Breast epithelium (tissue), 3 donors: ENCODE results near the gene LASP1NB.

ENCODE experiments used
- POLR2A ChIP-seq: fragments of 450-650 bp; IDR thresholded peaks from one replicate; pipeline ENCODE4 v1.6.1; 2016; ENCODE audit warnings: antibody characterized with exemption, mild to moderate bottlenecking, moderate library complexity
- TF ChIP-seq, protein P1 (sequence below), 3 donors: fragments of 450-650 bp; IDR thresholded peaks; one replicate each; pipeline ENCODE4 v1.5.1; 2016 to 2017; ENCODE audit warnings: antibody characterized with exemption in 3 of 3, mild to moderate bottlenecking in 3 of 3, moderate library complexity in 3 of 3

DNA sequence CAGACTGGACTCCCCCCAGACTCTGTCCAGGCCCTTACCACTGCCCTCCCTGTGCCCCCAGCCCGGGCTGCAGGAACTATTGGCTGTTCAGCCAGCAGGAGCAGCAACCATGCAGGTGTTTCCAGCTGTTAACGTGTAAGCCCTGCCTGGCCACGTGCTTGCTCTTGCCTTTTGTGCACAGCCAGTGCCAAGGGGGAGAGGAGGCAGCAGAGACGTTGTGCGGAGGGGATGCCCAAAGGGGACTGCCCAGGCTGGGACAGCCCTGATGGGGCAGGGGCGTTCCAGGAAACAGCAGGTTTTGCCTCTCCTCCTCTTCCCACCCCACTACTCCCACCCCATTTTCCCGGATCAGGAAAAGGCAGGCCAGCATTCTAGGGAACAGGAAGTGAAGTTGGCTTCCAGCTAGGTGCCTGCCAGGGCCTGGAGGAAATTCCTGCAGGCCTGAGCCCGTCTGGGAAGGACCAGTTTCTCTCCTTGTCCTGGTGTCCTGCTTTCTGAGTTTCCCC, 16.7 kb upstream of the LASP1NB start:
- TF ChIP-seq, protein P1, sequence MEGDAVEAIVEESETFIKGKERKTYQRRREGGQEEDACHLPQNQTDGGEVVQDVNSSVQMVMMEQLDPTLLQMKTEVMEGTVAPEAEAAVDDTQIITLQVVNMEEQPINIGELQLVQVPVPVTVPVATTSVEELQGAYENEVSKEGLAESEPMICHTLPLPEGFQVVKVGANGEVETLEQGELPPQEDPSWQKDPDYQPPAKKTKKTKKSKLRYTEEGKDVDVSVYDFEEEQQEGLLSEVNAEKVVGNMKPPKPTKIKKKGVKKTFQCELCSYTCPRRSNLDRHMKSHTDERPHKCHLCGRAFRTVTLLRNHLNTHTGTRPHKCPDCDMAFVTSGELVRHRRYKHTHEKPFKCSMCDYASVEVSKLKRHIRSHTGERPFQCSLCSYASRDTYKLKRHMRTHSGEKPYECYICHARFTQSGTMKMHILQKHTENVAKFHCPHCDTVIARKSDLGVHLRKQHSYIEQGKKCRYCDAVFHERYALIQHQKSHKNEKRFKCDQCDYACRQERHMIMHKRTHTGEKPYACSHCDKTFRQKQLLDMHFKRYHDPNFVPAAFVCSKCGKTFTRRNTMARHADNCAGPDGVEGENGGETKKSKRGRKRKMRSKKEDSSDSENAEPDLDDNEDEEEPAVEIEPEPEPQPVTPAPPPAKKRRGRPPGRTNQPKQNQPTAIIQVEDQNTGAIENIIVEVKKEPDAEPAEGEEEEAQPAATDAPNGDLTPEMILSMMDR (IDR thresholded peaks at IDR 0.05) = no peak
- TF ChIP-seq POLR2A = no peak
